HG02981 (cell line): ENCODE results near the gene RPA3.

Experiments used
- ATAC-seq: cut with Tn5 transposase; IDR thresholded peaks from one replicate; pipeline ENCODE4 v1.9.1; 2021; ENCODE audit warnings: mild to moderate bottlenecking, moderate library complexity; ENCODE audit not compliant: unreplicated experiment

The RPA3 gene

GRCh38 chr7:7718492-7718891 is at the start of gene RPA3:
Gene RPA3, minus strand, starts transcription at chr7:7718607. Its CDS starts 78,189 bp downstream, at chr7:7640418.
- ATAC-seq = no peak

GRCh38 chr7:7766671-7767070 is 48.3 kb upstream of the RPA3 start:
- ATAC-seq = no peak

- peak; percentile 80 for ATAC-seq
Measured at GRCh38 chr7:7765422-7765821, 47.0 kb upstream of the RPA3 start.

GRCh38 chr7:7764520-7765396 is 46.4 kb upstream of the RPA3 start:
- no peak for ATAC-seq

GRCh38 chr7:7761974-7762779 is 43.8 kb upstream of the RPA3 start:
- ATAC-seq = peak; percentile 50

- ATAC-seq = no peak
Measured at GRCh38 chr7:7761340-7761973, 43.0 kb upstream of the RPA3 start.

GRCh38 chr7:7757576-7757975 is 39.2 kb upstream of the RPA3 start:
- no peak for ATAC-seq

- ATAC-seq = no peak
Measured at GRCh38 chr7:7756577-7756976, 38.2 kb upstream of the RPA3 start.

GRCh38 chr7:7751243-7752092 is 33.1 kb upstream of the RPA3 start:
- ATAC-seq = no peak

- ATAC-seq = no peak
Measured at GRCh38 chr7:7750571-7751242, 32.3 kb upstream of the RPA3 start.

- ATAC-seq = no peak
Measured at GRCh38 chr7:7746458-7746857, 28.1 kb upstream of the RPA3 start.

- ATAC-seq = no peak
Measured at GRCh38 chr7:7745966-7746365, 27.6 kb upstream of the RPA3 start.

GRCh38 chr7:7745258-7745657 is 26.9 kb upstream of the RPA3 start:
- no peak for ATAC-seq

- no peak for ATAC-seq
Measured at GRCh38 chr7:7742223-7742622, 23.8 kb upstream of the RPA3 start.

- ATAC-seq = no peak
Measured at GRCh38 chr7:7740037-7740355, 21.6 kb upstream of the RPA3 start.

GRCh38 chr7:7739204-7740036 is 21.0 kb upstream of the RPA3 start:
- ATAC-seq = no peak

GRCh38 chr7:7738622-7739021 is 20.2 kb upstream of the RPA3 start:
- no peak for ATAC-seq

- no peak for ATAC-seq
Measured at GRCh38 chr7:7738177-7738576, 19.8 kb upstream of the RPA3 start.

GRCh38 chr7:7737674-7738073 is 19.3 kb upstream of the RPA3 start:
- ATAC-seq = no peak
